HepG2 (cell line): Measurements from ENCODE around the gene SPAG9. TPM values are rescaled to one million over a fixed set of nuclear protein-coding genes. Genes with fewer than 3 reads are reported as not detected.
A peak's percentile ranks its signal among the peaks of the same experiment; 100 is the strongest.

Source experiments
- CAMTA2 ChIP-seq: sonication (generic); formaldehyde crosslinking; IDR thresholded peaks from 2 replicates; pipeline ENCODE4 v1.4.0; 2020; ENCODE audit warnings: mild to moderate bottlenecking, missing genetic modification reagents, borderline replicate concordance
- FIP1L1 ChIP-seq: fragments of 200-400 bp; formaldehyde crosslinking; IDR thresholded peaks from 2 replicates; pipeline ENCODE4 v1.6.1; 2018; ENCODE audit warnings: low read depth, mild to moderate bottlenecking, low read length, moderate library complexity, borderline replicate concordance; ENCODE audit not compliant: insufficient read depth
- GATAD1 ChIP-seq: IDR thresholded peaks from 2 replicates; pipeline ENCODE4 v1.6.1; 2016; ENCODE audit warnings: missing genetic modification reagents, missing compliant biosample characterization
- GFI1 ChIP-seq: sonication (generic); formaldehyde crosslinking; IDR thresholded peaks from 2 replicates; pipeline ENCODE4 v1.5.0; 2020; ENCODE audit warnings: missing genetic modification reagents, mild to moderate bottlenecking, borderline replicate concordance
- HNF4G ChIP-seq, 2 experiments: sonication (generic) in 1 of 2; formaldehyde crosslinking in 1 of 2; IDR thresholded peaks; 2 replicates each; pipeline versions ENCODE4 v1.4.0 to v1.6.1; 2011 to 2020; ENCODE audit warnings: borderline replicate concordance in 2 of 2, low read depth in 2 of 2, mild to moderate bottlenecking in 2 of 2, low read length in 1 of 2, missing genetic modification reagents in 1 of 2, moderate library complexity in 1 of 2
- KLF15 ChIP-seq: sonication (generic); formaldehyde crosslinking; IDR thresholded peaks from 2 replicates; pipeline ENCODE4 v1.8.1; 2023; ENCODE audit warnings: borderline replicate concordance, mild to moderate bottlenecking, inconsistent platforms, missing genetic modification reagents, mixed read lengths
- MAF1 ChIP-seq: sonication (generic); formaldehyde crosslinking; IDR thresholded peaks from 2 replicates; pipeline ENCODE4 v1.5.0; 2020; ENCODE audit warnings: missing genetic modification reagents, borderline replicate concordance
- MAFF ChIP-seq: IDR thresholded peaks from 2 replicates; pipeline ENCODE4 v1.6.1; 2011; ENCODE audit warnings: low read depth, low read length, improper control_type of control experiment
- NR2F6 ChIP-seq, 2 experiments: IDR thresholded peaks; 2 replicates each; pipeline ENCODE4 v1.6.1; 2016; ENCODE audit warnings: antibody characterized with exemption in 1 of 2, mild to moderate bottlenecking in 1 of 2
- PHF21A ChIP-seq: sonication (generic); formaldehyde crosslinking; IDR thresholded peaks from 2 replicates; pipeline ENCODE4 v1.5.0; 2020; ENCODE audit warnings: mild to moderate bottlenecking, missing genetic modification reagents
- RBM39 ChIP-seq: fragments of 200-400 bp; formaldehyde crosslinking; IDR thresholded peaks from one replicate; pipeline ENCODE4 v1.6.1; 2018; ENCODE audit warnings: antibody characterized with exemption, mild to moderate bottlenecking, low read depth, low read length; ENCODE audit not compliant: poor library complexity, severe bottlenecking
- SMAD3 ChIP-seq: sonication (generic); formaldehyde crosslinking; IDR thresholded peaks from 2 replicates; pipeline ENCODE4 v1.4.0; 2020; ENCODE audit warnings: missing genetic modification reagents
- SNRNP70 ChIP-seq: fragments of 200-400 bp; formaldehyde crosslinking; IDR thresholded peaks from 2 replicates; pipeline ENCODE4 v1.6.1; 2017; ENCODE audit warnings: mild to moderate bottlenecking, low read depth, low read length, moderate library complexity
- SP140L ChIP-seq: sonication (generic); formaldehyde crosslinking; IDR thresholded peaks from 2 replicates; pipeline ENCODE4 v1.4.0; 2020; ENCODE audit warnings: missing genetic modification reagents, borderline replicate concordance
- THAP11 ChIP-seq: IDR thresholded peaks from 2 replicates; pipeline ENCODE4 v1.6.1; 2016; ENCODE audit warnings: missing biosample characterization, missing genetic modification reagents
- YY1 ChIP-seq: IDR thresholded peaks from 2 replicates; pipeline ENCODE4 v1.6.1; 2011; ENCODE audit warnings: low read length, low read depth, moderate library complexity, mild to moderate bottlenecking; ENCODE audit not compliant: insufficient read depth, insufficient replicate concordance
- ZNF160 ChIP-seq: sonication (generic); formaldehyde crosslinking; IDR thresholded peaks from 2 replicates; pipeline ENCODE4 v1.8.0; 2022; ENCODE audit warnings: mild to moderate bottlenecking, inconsistent platforms, missing genetic modification reagents
- ZNF30 ChIP-seq: sonication (generic); formaldehyde crosslinking; IDR thresholded peaks from 2 replicates; pipeline ENCODE4 v1.5.0; 2020; ENCODE audit warnings: mild to moderate bottlenecking, missing genetic modification reagents
- ZNF484 ChIP-seq: sonication (generic); formaldehyde crosslinking; IDR thresholded peaks from 2 replicates; pipeline ENCODE4 v1.5.1; 2020; ENCODE audit warnings: mild to moderate bottlenecking, low read depth, missing genetic modification reagents, borderline replicate concordance
- ZNF644 ChIP-seq: IDR thresholded peaks from 2 replicates; pipeline ENCODE4 v1.6.1; 2016; ENCODE audit warnings: low read depth
- ZNF891 ChIP-seq: sonication (generic); formaldehyde crosslinking; IDR thresholded peaks from 2 replicates; pipeline ENCODE4 v1.5.0; 2020; ENCODE audit warnings: mild to moderate bottlenecking, missing genetic modification reagents
- polyA plus RNA-seq, 8 experiments: library from polyadenylated mRNA; depleted of rRNA in 3 of 8; stranded (reverse) in 7 of 8; unstranded in 1 of 8; fragments of >200 nt; fragmentation: Illumina TruSeq in 4 of 8; extraction: Trizol in 4 of 8; gene quantifications; 2 replicates each; pipeline versions ENCODE4 v1.2.1 to v1.2.3, GENCODE V29; 2011 to 2016; ENCODE audit warnings: low read depth in 4 of 8, missing spikeins in 1 of 8, mixed read lengths in 1 of 8; ENCODE audit not compliant: insufficient read depth in 1 of 8
- total RNA-seq, 5 experiments: library from RNA; depleted of rRNA; stranded (reverse); fragments of >200 nt; fragmentation: Illumina TruSeq; extraction: Trizol; gene quantifications; 2 replicates each; pipeline ENCODE4 v1.2.3, GENCODE V29; 2016; ENCODE audit warnings: low read depth in 1 of 5
- TF ChIP-seq, protein P1 (sequence below): sonication (generic); formaldehyde crosslinking; IDR thresholded peaks from 2 replicates; pipeline ENCODE4 v1.8.1; 2023; ENCODE audit warnings: mild to moderate bottlenecking, missing genetic modification reagents
- TF ChIP-seq, protein P2 (sequence below): IDR thresholded peaks from 2 replicates; pipeline ENCODE4 v1.6.1; 2016; ENCODE audit warnings: missing genetic modification reagents, missing compliant biosample characterization
- TF ChIP-seq, protein P3 (sequence below): sonication (generic); formaldehyde crosslinking; IDR thresholded peaks from 2 replicates; pipeline ENCODE4 v1.9.0; 2021; ENCODE audit warnings: missing genetic modification reagents, borderline replicate concordance

Gene SPAG9
- total and polyA plus RNA-seq, 2 of the 13 experiments (the other 11 are each of a cell fraction or from before 2014, with no cell fraction given), result 43.2 to 78.6 TPM

DNA sequence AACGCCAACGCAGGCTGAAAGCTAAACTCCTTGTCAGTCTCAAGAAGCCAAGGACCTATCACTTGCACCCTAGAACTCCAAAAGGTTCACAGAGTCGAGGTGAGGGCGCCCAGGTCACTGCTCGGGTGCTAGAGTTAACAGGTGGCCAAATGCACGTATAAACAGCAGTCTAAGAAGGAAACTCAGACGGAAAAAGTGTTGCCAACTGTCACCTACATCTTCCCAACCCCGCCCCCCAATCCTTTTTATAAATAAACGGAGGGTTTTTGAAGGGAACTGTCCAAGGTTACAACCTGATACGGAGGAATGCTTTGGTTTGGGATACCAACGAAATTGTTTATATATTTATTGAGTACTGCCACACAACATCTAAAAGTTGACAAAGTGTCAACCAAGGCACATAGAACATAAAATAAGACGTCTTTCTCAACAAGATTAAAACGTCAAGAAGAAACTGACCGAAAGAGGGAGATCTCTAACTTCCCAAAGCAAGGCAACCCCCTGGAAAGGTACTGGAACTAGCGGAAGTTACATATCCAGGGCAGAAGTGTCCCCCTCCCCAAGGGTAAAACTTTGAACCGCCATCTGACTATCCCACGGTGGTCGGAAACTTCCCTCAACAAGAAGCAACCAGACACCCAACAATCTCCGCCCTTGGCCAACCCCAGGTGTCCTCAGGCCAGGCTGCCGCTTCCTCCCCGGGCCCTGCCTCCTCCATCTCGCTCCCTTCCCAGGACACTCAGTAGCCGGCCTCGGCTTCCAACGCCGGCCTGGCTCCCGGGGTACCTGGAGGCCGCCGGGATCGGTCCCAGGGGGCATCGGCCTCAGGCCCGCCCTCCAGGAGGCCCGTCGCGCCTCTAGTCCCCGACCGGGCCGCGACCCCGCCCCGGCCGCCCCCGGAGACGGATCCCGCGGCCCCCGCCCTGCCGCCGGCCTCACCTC, 982 bp downstream of the SPAG9 start (continued):
- TF ChIP-seq KLF15 (CRISPR knock-in tag) (no peak), GATAD1 (peak; percentile 77; the same call in 1 of the 2 replicates), PHF21A (CRISPR knock-in tag) (no peak), ZNF30 (CRISPR knock-in tag) (no peak), SNRNP70 (no peak), GFI1 (0 out of 2 replicates have a peak, but pooled peaks have one; percentile 34), FIP1L1 (no peak), ZNF891 (CRISPR knock-in tag) (no peak), CAMTA2 (CRISPR knock-in tag) (peak; percentile 88), ZNF644 (CRISPR knock-in tag) (no peak), SMAD3 (CRISPR knock-in tag) (no peak), NR2F6 (IDR thresholded peaks at IDR 0.05) (no peak), NR2F6 (CRISPR knock-in tag; IDR thresholded peaks at IDR 0.05) (no peak), MAFF (no peak), THAP11 (0 out of 2 replicates have a peak, but pooled peaks have one; percentile 3), YY1 (peak; percentile 5), ZNF484 (CRISPR knock-in tag) (no peak), ZNF160 (CRISPR knock-in tag) (no peak), HNF4G (IDR thresholded peaks at IDR 0.05; ENCODE audit: borderline replicate concordance, low read depth, low read length) (0 out of 2 replicates have a peak, but pooled peaks have one; percentile 10), HNF4G (CRISPR knock-in tag; IDR thresholded peaks at IDR 0.05; ENCODE audit: borderline replicate concordance, low read depth) (no peak), SP140L (CRISPR knock-in tag) (0 out of 2 replicates have a peak, but pooled peaks have one; percentile 48), MAF1 (no peak), RBM39 (peak; percentile 38)
- TF ChIP-seq, protein P1, sequence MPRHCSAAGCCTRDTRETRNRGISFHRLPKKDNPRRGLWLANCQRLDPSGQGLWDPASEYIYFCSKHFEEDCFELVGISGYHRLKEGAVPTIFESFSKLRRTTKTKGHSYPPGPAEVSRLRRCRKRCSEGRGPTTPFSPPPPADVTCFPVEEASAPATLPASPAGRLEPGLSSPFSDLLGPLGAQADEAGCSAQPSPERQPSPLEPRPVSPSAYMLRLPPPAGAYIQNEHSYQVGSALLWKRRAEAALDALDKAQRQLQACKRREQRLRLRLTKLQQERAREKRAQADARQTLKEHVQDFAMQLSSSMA (CRISPR knock-in tag), result peak; percentile 29; the same call in 1 of the 2 replicates
- TF ChIP-seq, protein P2, sequence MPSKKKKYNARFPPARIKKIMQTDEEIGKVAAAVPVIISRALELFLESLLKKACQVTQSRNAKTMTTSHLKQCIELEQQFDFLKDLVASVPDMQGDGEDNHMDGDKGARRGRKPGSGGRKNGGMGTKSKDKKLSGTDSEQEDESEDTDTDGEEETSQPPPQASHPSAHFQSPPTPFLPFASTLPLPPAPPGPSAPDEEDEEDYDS (CRISPR knock-in tag), result no peak
- TF ChIP-seq, protein P3, sequence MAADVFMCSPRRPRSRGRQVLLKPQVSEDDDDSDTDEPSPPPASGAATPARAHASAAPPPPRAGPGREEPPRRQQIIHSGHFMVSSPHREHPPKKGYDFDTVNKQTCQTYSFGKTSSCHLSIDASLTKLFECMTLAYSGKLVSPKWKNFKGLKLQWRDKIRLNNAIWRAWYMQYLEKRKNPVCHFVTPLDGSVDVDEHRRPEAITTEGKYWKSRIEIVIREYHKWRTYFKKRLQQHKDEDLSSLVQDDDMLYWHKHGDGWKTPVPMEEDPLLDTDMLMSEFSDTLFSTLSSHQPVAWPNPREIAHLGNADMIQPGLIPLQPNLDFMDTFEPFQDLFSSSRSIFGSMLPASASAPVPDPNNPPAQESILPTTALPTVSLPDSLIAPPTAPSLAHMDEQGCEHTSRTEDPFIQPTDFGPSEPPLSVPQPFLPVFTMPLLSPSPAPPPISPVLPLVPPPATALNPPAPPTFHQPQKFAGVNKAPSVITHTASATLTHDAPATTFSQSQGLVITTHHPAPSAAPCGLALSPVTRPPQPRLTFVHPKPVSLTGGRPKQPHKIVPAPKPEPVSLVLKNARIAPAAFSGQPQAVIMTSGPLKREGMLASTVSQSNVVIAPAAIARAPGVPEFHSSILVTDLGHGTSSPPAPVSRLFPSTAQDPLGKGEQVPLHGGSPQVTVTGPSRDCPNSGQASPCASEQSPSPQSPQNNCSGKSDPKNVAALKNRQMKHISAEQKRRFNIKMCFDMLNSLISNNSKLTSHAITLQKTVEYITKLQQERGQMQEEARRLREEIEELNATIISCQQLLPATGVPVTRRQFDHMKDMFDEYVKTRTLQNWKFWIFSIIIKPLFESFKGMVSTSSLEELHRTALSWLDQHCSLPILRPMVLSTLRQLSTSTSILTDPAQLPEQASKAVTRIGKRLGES (CRISPR knock-in tag), result no peak
